HCT116 (cell line): ENCODE measurements around the gene LAMA1. TPM values are rescaled to one million over a fixed set of nuclear protein-coding genes. Genes with fewer than 3 reads are reported as not detected.

Experiments
- ATAC-seq: fragments of 200-7000 bp; cut with Tn5 transposase; 2 replicates; pipeline ENCODE4 v1.9.1; 2020; ENCODE audit warnings: mild to moderate bottlenecking, moderate library complexity
- BruUV-seq: library from RNA; stranded (reverse); fragments of 400-500 nt; replicated peaks from 2 replicates; lab custom pipeline; 2021; lab: Mats Ljungman, UMichigan
- CTCF ChIA-PET: fragments of 300-600 bp; sonication (Branson Sonifier 250); formaldehyde crosslinking; loops from one replicate; lab custom pipeline; 2021; ENCODE audit warnings: antibody characterized with exemption; lab: Charles Lee
- POLR2A ChIA-PET: fragments of 300-600, 350-600 bp; sonication (Branson Sonifier 250); formaldehyde crosslinking; loops from one replicate; lab custom pipeline; 2021; ENCODE audit warnings: antibody characterized with exemption; lab: Charles Lee
- RAD21 ChIA-PET, 2 experiments: fragments of 300-600 bp; sonication (Branson Sonifier 250); formaldehyde crosslinking; loops; one replicate each; lab custom pipeline; 2023; ENCODE audit warnings: low total read pairs in 2 of 2; ENCODE audit not compliant: uncharacterized antibody in 2 of 2, unreplicated experiment in 2 of 2, low non-redundant PET in 1 of 2; lab: Charles Lee
- DNase-seq: peaks from one replicate; pipeline ENCODE4 v3.0.0-alpha.2; 2010; ENCODE audit warnings: low read depth, low spot score
- H2AFZ ChIP-seq: fragments of 200-600 bp; shearing (Covaris generic), sonication (generic); 2 replicates; pipeline ENCODE4 v1.6.1; 2017; ENCODE audit warnings: low read depth, mixed run types, mixed read lengths, antibody characterized with exemption, low read length; ENCODE audit not compliant: poor library complexity, severe bottlenecking
- H3K27ac ChIP-seq: 2 replicates; pipeline ENCODE4 v1.5.1; 2012; ENCODE audit warnings: low read depth, low read length
- H3K27me3 ChIP-seq: fragments of 200-600 bp; sonication (generic); 2 replicates; pipeline ENCODE4 v1.6.1; 2016; ENCODE audit warnings: mixed run types, low read length, mixed read lengths; ENCODE audit not compliant: insufficient read depth
- H3K36me3 ChIP-seq, 2 experiments: fragments of 200-500 bp in 1 of 2; fragments of 200-600 bp in 1 of 2; sonication (Bioruptor generic) in 1 of 2; sonication (generic) in 1 of 2; 2 replicates each; pipeline versions ENCODE4 v1.5.1 to v1.6.1; 2014 to 2016; ENCODE audit warnings: low read length in 2 of 2, inconsistent platforms in 1 of 2, mixed read lengths in 1 of 2, mixed run types in 1 of 2; ENCODE audit not compliant: insufficient read depth in 2 of 2, control insufficient read depth in 1 of 2
- H3K4me1 ChIP-seq, 2 experiments: fragments of 200-600 bp in 1 of 2; sonication (generic) in 1 of 2; 2 replicates each; pipeline versions ENCODE4 v1.5.1 to v1.6.1; 2012 to 2017; ENCODE audit warnings: low read length in 2 of 2, inconsistent platforms in 1 of 2, mild to moderate bottlenecking in 1 of 2, mixed read lengths in 1 of 2, mixed run types in 1 of 2, moderate library complexity in 1 of 2; ENCODE audit not compliant: insufficient read depth in 2 of 2, control insufficient read depth in 1 of 2
- H3K4me2 ChIP-seq: fragments of 200-600 bp; sonication (generic); 2 replicates; pipeline ENCODE4 v1.6.1; 2017; ENCODE audit warnings: mixed run types, low read length, mixed read lengths
- H3K4me3 ChIP-seq, 2 experiments: fragments of 200-600 bp in 1 of 2; sonication (generic) in 1 of 2; replicated peaks in 1 of 2; 2 replicates each; pipeline ENCODE4 v1.5.1; 2011 to 2016; ENCODE audit warnings: low read length in 2 of 2, control low read depth in 1 of 2, low read depth in 1 of 2, mild to moderate bottlenecking in 1 of 2, mixed read lengths in 1 of 2, mixed run types in 1 of 2
- H3K79me2 ChIP-seq: fragments of 200-600 bp; sonication (generic); 2 replicates; pipeline ENCODE4 v1.6.1; 2017; ENCODE audit warnings: mild to moderate bottlenecking, mixed run types, low read length, moderate library complexity, mixed read lengths; ENCODE audit not compliant: insufficient read depth
- H3K9ac ChIP-seq: fragments of 200-600 bp; sonication (generic); 2 replicates; pipeline ENCODE4 v1.6.1; 2016; ENCODE audit warnings: low read length, mixed read lengths
- H3K9me2 ChIP-seq: fragments of 200-600 bp; sonication (generic), shearing (Covaris generic); 2 replicates; pipeline ENCODE4 v1.6.1; 2017; ENCODE audit warnings: mixed run types, mild to moderate bottlenecking, moderate library complexity; ENCODE audit not compliant: insufficient read depth
- H3K9me3 ChIP-seq, 2 experiments: fragments of 200-500 bp in 1 of 2; fragments of 200-600 bp in 1 of 2; sonication (Bioruptor generic) in 1 of 2; sonication (generic) in 1 of 2; 2 replicates each; pipeline ENCODE4 v1.6.1; 2014 to 2017; ENCODE audit warnings: low read length in 2 of 2, mixed read lengths in 2 of 2, inconsistent platforms in 1 of 2, low read depth in 1 of 2, mild to moderate bottlenecking in 1 of 2, mixed run types in 1 of 2, moderate library complexity in 1 of 2; ENCODE audit not compliant: control insufficient read depth in 1 of 2, insufficient read depth in 1 of 2
- H4K20me1 ChIP-seq: fragments of 200-600 bp; sonication (generic), shearing (Covaris generic); 2 replicates; pipeline ENCODE4 v1.6.1; 2017; ENCODE audit warnings: mixed run types, mild to moderate bottlenecking, moderate library complexity; ENCODE audit not compliant: insufficient read depth
- ATF3 ChIP-seq: IDR thresholded peaks from 2 replicates; pipeline ENCODE4 v1.6.1; 2012
- CBX3 ChIP-seq: IDR thresholded peaks from 2 replicates; pipeline ENCODE4 v1.6.1; 2012; ENCODE audit warnings: low read depth
- CEBPB ChIP-seq: IDR thresholded peaks from 2 replicates; pipeline ENCODE4 v1.6.1; 2012; ENCODE audit warnings: low read depth
- ELF1 ChIP-seq: IDR thresholded peaks from 2 replicates; pipeline ENCODE4 v1.6.1; 2012; ENCODE audit warnings: low read depth, borderline replicate concordance
- EZH2 ChIP-seq: fragments of 200-600 bp; sonication (generic); IDR thresholded peaks from 2 replicates; pipeline ENCODE4 v1.6.1; 2017; ENCODE audit warnings: antibody characterized with exemption, mixed run types
- EZH2phosphoT487 ChIP-seq: fragments of 200-600 bp; IDR thresholded peaks from 2 replicates; pipeline ENCODE4 v1.6.1; 2018; ENCODE audit warnings: antibody characterized with exemption, borderline replicate concordance
- FOSL1 ChIP-seq: IDR thresholded peaks from 2 replicates; pipeline ENCODE4 v1.6.1; 2012; ENCODE audit warnings: low read depth
- JUND ChIP-seq: IDR thresholded peaks from 2 replicates; pipeline ENCODE4 v1.6.1; 2012
- POLR2AphosphoS5 ChIP-seq: IDR thresholded peaks from 2 replicates; pipeline ENCODE4 v1.6.1; 2011; ENCODE audit warnings: mild to moderate bottlenecking, low read depth, low read length, moderate library complexity
- RAD21 ChIP-seq: IDR thresholded peaks from 2 replicates; pipeline ENCODE4 v1.6.1; 2012; ENCODE audit warnings: low read depth, mild to moderate bottlenecking
- REST ChIP-seq: IDR thresholded peaks from 2 replicates; pipeline ENCODE4 v1.6.1; 2012; ENCODE audit warnings: low read depth
- SIN3A ChIP-seq: IDR thresholded peaks from 2 replicates; pipeline ENCODE4 v1.6.1; 2012; ENCODE audit warnings: low read depth
- SP1 ChIP-seq: IDR thresholded peaks from 2 replicates; pipeline ENCODE4 v1.6.1; 2012; ENCODE audit warnings: low read depth
- SRF ChIP-seq: IDR thresholded peaks from 2 replicates; pipeline ENCODE4 v1.6.1; 2012; ENCODE audit warnings: low read depth
- TCF7L2 ChIP-seq: IDR thresholded peaks from 2 replicates; pipeline ENCODE4 v1.7.0; 2011; ENCODE audit warnings: borderline replicate concordance, inconsistent platforms; ENCODE audit not compliant: insufficient read depth, insufficient read length; ENCODE audit errors: extremely low read depth
- YY1 ChIP-seq: IDR thresholded peaks from 2 replicates; pipeline ENCODE4 v1.6.1; 2011; ENCODE audit warnings: low read length, low read depth, moderate library complexity, mild to moderate bottlenecking; ENCODE audit not compliant: insufficient replicate concordance; ENCODE audit errors: extremely low read depth
- ZFX ChIP-seq: fragments of 450-650 bp; IDR thresholded peaks from 2 replicates; pipeline ENCODE4 v1.6.1; 2017
- ZNF274 ChIP-seq: fragments of 200-500 bp; sonication (Bioruptor generic); IDR thresholded peaks from 2 replicates; pipeline ENCODE4 v1.6.1; 2014; ENCODE audit warnings: mild to moderate bottlenecking, low read depth, low read length, inconsistent platforms
- intact Hi-C: fragments of 100-400 bp; cut with micrococcal nuclease; formaldehyde crosslinking; loops from 2 replicates; pipeline ENCODE4 v1.10.0; 2022
- total RNA-seq: library from RNA; stranded (reverse); gene quantifications from one replicate; pipeline ENCODE4 v1.2.1, GENCODE V29; 2021; ENCODE audit not compliant: unreplicated experiment

The LAMA1 gene
- total RNA-seq, 1 experiment from 2014 or later, result 0.05 TPM

GRCh38 chr18:7116792-7117389 lies 706 bp downstream of the LAMA1 start:
- no peak overlapping the region for H3K4me3 ChIP-seq
- DNase-seq, result no peak
- POLR2A ChIA-PET, result no interaction called here

More at GRCh38 chr18:7116792-7117389, 706 bp downstream of the LAMA1 start:
- CTCF ChIA-PET, result no interaction called here
- H3K27ac ChIP-seq, result no peak overlapping the region
- peaks cover 0 to 3% of the 10 kb centered on the region in 2 experiments; a peak in 1 of 4 replicates for H3K9me3 ChIP-seq
- intact Hi-C loops, result no loop called here
- no peaks in the 10 kb centered on the region for H3K36me3 ChIP-seq
- TF ChIP-seq ZNF274 (no peak), ZFX (no peak), POLR2AphosphoS5 (no peak), CEBPB (no peak), REST (no peak), JUND (no peak), EZH2phosphoT487 (no peak), RAD21 (no peak), ELF1 (no peak), SIN3A (no peak), ATF3 (no peak), YY1 (no peak), CBX3 (no peak), FOSL1 (no peak), SRF (no peak), EZH2 (no peak), SP1 (no peak), TCF7L2 (no peak)
- H2AFZ ChIP-seq, result no peak overlapping the region
- H3K4me1 ChIP-seq, result no peaks in the 10 kb centered on the region
- H3K27me3 ChIP-seq, result no peaks in the 10 kb centered on the region
- no peaks in the 10 kb centered on the region for H4K20me1 ChIP-seq
- H3K9me2 ChIP-seq, result no peaks in the 10 kb centered on the region
- no peak for ATAC-seq
- H3K4me2 ChIP-seq, result no peak overlapping the region
- RAD21 ChIA-PET, result no interaction called here
- no peak overlapping the region for H3K9ac ChIP-seq
- BruUV-seq, result no TSS peak
- no peaks in the 10 kb centered on the region for H3K79me2 ChIP-seq
